WTC11 (cell line): ENCODE results near the gene KRTAP4-9. TPM values are rescaled to one million over a fixed set of nuclear protein-coding genes. Genes with fewer than 3 reads are reported as not detected.
"Not testable (repeated sequence)": the region's sequence is repeated elsewhere in the genome, so short reads cannot be mapped to it uniquely, and the experiment has no call there.

Source experiments
- ATAC-seq: fragments of 200-7000 bp; cut with Tn5 transposase; 2 replicates; pipeline ENCODE4 v1.10.0; 2021; ENCODE audit warnings: mild to moderate bottlenecking, moderate library complexity
- CTCF ChIA-PET: fragments of 300-600 bp; sonication (Branson Sonifier 250); formaldehyde crosslinking; loops from one replicate; lab custom pipeline; 2021; ENCODE audit warnings: antibody characterized with exemption; lab: Charles Lee
- POLR2A ChIA-PET: fragments of 350-600 bp; sonication (Branson Sonifier 250); formaldehyde crosslinking; loops from one replicate; lab custom pipeline; 2021; ENCODE audit warnings: antibody characterized with exemption; lab: Charles Lee
- DNase-seq: peaks from one replicate; pipeline ENCODE4 v3.0.0; 2021; ENCODE audit warnings: low spot score
- H3K27ac Mint-ChIP-seq: 2 replicates; pipeline ENCODE4 v1.8.0; 2021; ENCODE audit warnings: mixed read lengths
- H3K27me3 Mint-ChIP-seq: 2 replicates; pipeline ENCODE4 v1.8.0; 2021; ENCODE audit warnings: low read depth, mild to moderate bottlenecking, moderate library complexity, mixed read lengths
- H3K36me3 Mint-ChIP-seq: 2 replicates; pipeline ENCODE4 v1.8.0; 2021; ENCODE audit warnings: mixed read lengths
- H3K4me1 Mint-ChIP-seq: 2 replicates; pipeline ENCODE4 v1.8.0; 2022; ENCODE audit warnings: mixed read lengths
- H3K4me3 Mint-ChIP-seq: 2 replicates; pipeline ENCODE4 v1.8.0; 2021; ENCODE audit warnings: mild to moderate bottlenecking, moderate library complexity, mixed read lengths
- H3K9me3 Mint-ChIP-seq: 2 replicates; pipeline ENCODE4 v1.8.0; 2021; ENCODE audit warnings: mixed read lengths
- ATF1 ChIP-seq: sonication (generic); formaldehyde crosslinking; IDR thresholded peaks from 2 replicates; pipeline ENCODE4 v1.8.1; 2023; ENCODE audit warnings: mild to moderate bottlenecking, moderate library complexity, missing genetic modification reagents
- ATF6 ChIP-seq: sonication (generic); formaldehyde crosslinking; IDR thresholded peaks from 2 replicates; pipeline ENCODE4 v1.8.1; 2023; ENCODE audit warnings: mild to moderate bottlenecking, missing genetic modification reagents
- CBFB ChIP-seq: sonication (generic); formaldehyde crosslinking; IDR thresholded peaks from 2 replicates; pipeline ENCODE4 v1.8.1; 2022; ENCODE audit warnings: mild to moderate bottlenecking, low read depth, missing genetic modification reagents
- ELF4 ChIP-seq: sonication (generic); formaldehyde crosslinking; IDR thresholded peaks from 2 replicates; pipeline ENCODE4 v1.8.1; 2022; ENCODE audit warnings: low read depth, mild to moderate bottlenecking, moderate library complexity, missing genetic modification reagents
- FOXK1 ChIP-seq: sonication (generic); formaldehyde crosslinking; IDR thresholded peaks from 2 replicates; pipeline ENCODE4 v1.8.0; 2022; ENCODE audit warnings: mild to moderate bottlenecking, moderate library complexity, missing genetic modification reagents
- GTF2I ChIP-seq: fragments of 250-450 bp; sonication (Bioruptor Pico); conservative IDR thresholded peaks from 2 replicates; pipeline ENCODE4 v1.4.0; 2021; ENCODE audit warnings: mild to moderate bottlenecking
- IRF1 ChIP-seq: sonication (generic); formaldehyde crosslinking; IDR thresholded peaks from 2 replicates; pipeline ENCODE4 v1.8.0; 2023; ENCODE audit warnings: missing genetic modification reagents
- NFE2L1 ChIP-seq: sonication (generic); formaldehyde crosslinking; IDR thresholded peaks from 2 replicates; pipeline ENCODE4 v1.8.1; 2023; ENCODE audit warnings: missing genetic modification reagents
- PRDM15 ChIP-seq: sonication (generic); formaldehyde crosslinking; IDR thresholded peaks from 2 replicates; pipeline ENCODE4 v1.8.0; 2022; ENCODE audit warnings: missing genetic modification reagents
- PRRX2 ChIP-seq: fragments of 250-450 bp; sonication (Bioruptor Pico); IDR thresholded peaks from 2 replicates; pipeline ENCODE4 v1.8.0; 2021; ENCODE audit warnings: mild to moderate bottlenecking
- RORB ChIP-seq: fragments of 250-450 bp; sonication (Bioruptor Pico); IDR thresholded peaks from 2 replicates; pipeline ENCODE4 v1.9.0; 2021; ENCODE audit warnings: mild to moderate bottlenecking
- SOX15 ChIP-seq: fragments of 250-450 bp; sonication (Bioruptor Pico); IDR thresholded peaks from 2 replicates; pipeline ENCODE4 v1.9.0; 2021; ENCODE audit warnings: mild to moderate bottlenecking
- TCF7 ChIP-seq: sonication (generic); formaldehyde crosslinking; IDR thresholded peaks from 2 replicates; pipeline ENCODE4 v1.8.0; 2022; ENCODE audit warnings: mild to moderate bottlenecking, low read depth, missing genetic modification reagents, moderate library complexity
- TEAD1 ChIP-seq: sonication (generic); formaldehyde crosslinking; IDR thresholded peaks from 2 replicates; pipeline ENCODE4 v1.8.0; 2022; ENCODE audit warnings: mild to moderate bottlenecking, missing genetic modification reagents
- USF1 ChIP-seq: sonication (generic); formaldehyde crosslinking; IDR thresholded peaks from 2 replicates; pipeline ENCODE4 v1.8.0; 2022; ENCODE audit warnings: mild to moderate bottlenecking, missing genetic modification reagents
- ZNF423 ChIP-seq: fragments of 250-450 bp; sonication (Bioruptor Pico); IDR thresholded peaks from 2 replicates; pipeline ENCODE4 v2.1.2; 2022; ENCODE audit warnings: mild to moderate bottlenecking, moderate library complexity
- total RNA-seq: library from RNA; stranded (reverse); gene quantifications from 3 replicates; pipeline ENCODE4 v1.2.3, GENCODE V29; 2021

KRTAP4-9 gene
- total RNA-seq, 1 experiment from 2014 or later = not detected

GRCh38 chr17:41111151-41111885 is 6.1 kb downstream of the KRTAP4-9 start:
- Mint-ChIP-seq H3K4me1 (peaks cover 42% of the 10 kb centered on the region), H3K27me3 (peaks cover 3% of the 10 kb centered on the region; the same call in 1 of the 2 replicates)
- DNase-seq (no peak), ATAC-seq (no peak)
- POLR2A ChIA-PET = no interaction called here
- TF ChIP-seq TCF7 (CRISPR knock-in tag) (no peak), ATF6 (CRISPR knock-in tag) (no peak), PRRX2 (no peak), ELF4 (CRISPR knock-in tag) (no peak), PRDM15 (CRISPR knock-in tag) (no peak), NFE2L1 (CRISPR knock-in tag) (no peak), ZNF423 (CRISPR knock-in tag) (no peak), TEAD1 (CRISPR knock-in tag) (no peak), USF1 (CRISPR knock-in tag) (no peak), IRF1 (CRISPR knock-in tag) (no peak), SOX15 (CRISPR knock-in tag) (no peak)
- TF ChIP-seq, all 79 proteins: peak for 0
- Mint-ChIP-seq H3K36me3 (peaks cover 56% of the 10 kb centered on the region), H3K27ac (no peak overlapping the region), H3K9me3 (peaks cover 59% of the 10 kb centered on the region), H3K4me3 (no peak overlapping the region)
- CTCF ChIA-PET = no interaction called here

GRCh38 chr17:41116297-41116696 is 11.1 kb downstream of the KRTAP4-9 start:
- Mint-ChIP-seq H3K9me3 (peaks cover 33% of the 10 kb centered on the region), H3K27ac (no peak overlapping the region), H3K36me3 (peaks cover 30% of the 10 kb centered on the region), H3K4me3 (no peak overlapping the region), H3K27me3 (peaks cover 3% of the 10 kb centered on the region; the same call in 1 of the 2 replicates), H3K4me1 (peaks cover 33% of the 10 kb centered on the region)
- no peak for DNase-seq
- TF ChIP-seq RORB (CRISPR knock-in tag) (no peak), ATF1 (CRISPR knock-in tag) (no peak), GTF2I (CRISPR knock-in tag) (no peak), PRDM15 (CRISPR knock-in tag) (no peak), FOXK1 (CRISPR knock-in tag) (no peak), CBFB (CRISPR knock-in tag) (no peak)
- ChIA-PET CTCF (no interaction called here), POLR2A (no interaction called here)
- ATAC-seq = no peak

GRCh38 chr17:41117846-41118386 is 12.7 kb downstream of the KRTAP4-9 start, which contains the start of gene KRTAP4-11:
TSS of gene KRTAP4-11 (minus strand) at chr17:41118373. CDS start at chr17:41118315, 58 bp downstream.
- H3K4me3 Mint-ChIP-seq, DNase-seq, ATAC-seq, H3K27ac Mint-ChIP-seq, H3K27me3 Mint-ChIP-seq, POLR2A ChIA-PET, CTCF ChIA-PET: not testable (repeated sequence)
- Mint-ChIP-seq H3K4me1 (peaks cover 33% of the 10 kb centered on the region), H3K36me3 (peaks cover 20% of the 10 kb centered on the region), H3K9me3 (peaks cover 34% of the 10 kb centered on the region)
